Kidney epithelial cell (primary cell): ENCODE data around the gene QSOX2. TPM values are rescaled to one million over a fixed set of nuclear protein-coding genes. Genes with fewer than 3 reads are reported as not detected.

Experiments
- DNase-seq: peaks from one replicate; pipeline ENCODE4 v3.0.0-alpha.2; 2010; ENCODE audit warnings: low read depth
- H3K27me3 ChIP-seq: 2 replicates; pipeline ENCODE4 v1.6.0; 2011; ENCODE audit warnings: low read length; ENCODE audit not compliant: control insufficient read depth, insufficient read depth
- H3K36me3 ChIP-seq: 2 replicates; pipeline ENCODE4 v1.5.1; 2011; ENCODE audit warnings: low read length; ENCODE audit not compliant: control insufficient read depth, insufficient read depth
- H3K4me3 ChIP-seq: 2 replicates; pipeline ENCODE4 v1.5.1; 2011; ENCODE audit warnings: low read depth, mild to moderate bottlenecking, control low read depth, low read length
- total RNA-seq: library from RNA; depleted of rRNA; stranded (reverse); fragments of >200 nt; gene quantifications from 2 replicates; pipeline ENCODE4 v1.2.3, GENCODE V29; 2015
- TF ChIP-seq, protein P1 (sequence below): IDR thresholded peaks from 2 replicates; pipeline ENCODE4 v1.5.1; 2011; ENCODE audit warnings: mild to moderate bottlenecking, moderate library complexity, low read length, control low read depth, inconsistent platforms; ENCODE audit not compliant: insufficient read depth, poor library complexity, severe bottlenecking

Gene QSOX2
- total RNA-seq, 1 donor from 2014 or later, result 17.3 TPM

DNA sequence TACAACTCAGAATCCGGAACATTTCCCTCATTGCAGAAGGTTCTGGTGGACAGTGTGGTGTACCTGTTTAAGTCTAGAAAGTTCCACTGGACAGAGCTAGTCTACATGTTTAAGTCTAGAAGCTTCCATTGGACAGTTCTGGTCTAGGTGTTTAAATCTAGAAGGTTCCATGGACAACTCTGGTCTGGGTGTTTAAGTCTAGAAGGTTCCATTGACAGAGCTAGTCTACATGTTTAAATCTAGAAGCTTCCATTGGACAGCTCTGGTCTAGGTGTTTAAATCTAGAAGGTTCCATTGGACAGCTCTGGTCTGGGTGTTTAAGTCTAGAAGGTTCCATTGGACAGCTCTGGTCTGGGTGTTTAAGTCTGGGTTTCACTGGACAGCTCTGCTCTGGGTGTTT is 33.3 kb upstream of the QSOX2 start:
- peaks cover 41% of the 10 kb centered on the region for H3K27me3 ChIP-seq
- H3K4me3 ChIP-seq, result no peak overlapping the region
- H3K36me3 ChIP-seq, result no peaks in the 10 kb centered on the region
- TF ChIP-seq, protein P1, sequence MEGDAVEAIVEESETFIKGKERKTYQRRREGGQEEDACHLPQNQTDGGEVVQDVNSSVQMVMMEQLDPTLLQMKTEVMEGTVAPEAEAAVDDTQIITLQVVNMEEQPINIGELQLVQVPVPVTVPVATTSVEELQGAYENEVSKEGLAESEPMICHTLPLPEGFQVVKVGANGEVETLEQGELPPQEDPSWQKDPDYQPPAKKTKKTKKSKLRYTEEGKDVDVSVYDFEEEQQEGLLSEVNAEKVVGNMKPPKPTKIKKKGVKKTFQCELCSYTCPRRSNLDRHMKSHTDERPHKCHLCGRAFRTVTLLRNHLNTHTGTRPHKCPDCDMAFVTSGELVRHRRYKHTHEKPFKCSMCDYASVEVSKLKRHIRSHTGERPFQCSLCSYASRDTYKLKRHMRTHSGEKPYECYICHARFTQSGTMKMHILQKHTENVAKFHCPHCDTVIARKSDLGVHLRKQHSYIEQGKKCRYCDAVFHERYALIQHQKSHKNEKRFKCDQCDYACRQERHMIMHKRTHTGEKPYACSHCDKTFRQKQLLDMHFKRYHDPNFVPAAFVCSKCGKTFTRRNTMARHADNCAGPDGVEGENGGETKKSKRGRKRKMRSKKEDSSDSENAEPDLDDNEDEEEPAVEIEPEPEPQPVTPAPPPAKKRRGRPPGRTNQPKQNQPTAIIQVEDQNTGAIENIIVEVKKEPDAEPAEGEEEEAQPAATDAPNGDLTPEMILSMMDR, result no peak
- DNase-seq, result no peak

DNA sequence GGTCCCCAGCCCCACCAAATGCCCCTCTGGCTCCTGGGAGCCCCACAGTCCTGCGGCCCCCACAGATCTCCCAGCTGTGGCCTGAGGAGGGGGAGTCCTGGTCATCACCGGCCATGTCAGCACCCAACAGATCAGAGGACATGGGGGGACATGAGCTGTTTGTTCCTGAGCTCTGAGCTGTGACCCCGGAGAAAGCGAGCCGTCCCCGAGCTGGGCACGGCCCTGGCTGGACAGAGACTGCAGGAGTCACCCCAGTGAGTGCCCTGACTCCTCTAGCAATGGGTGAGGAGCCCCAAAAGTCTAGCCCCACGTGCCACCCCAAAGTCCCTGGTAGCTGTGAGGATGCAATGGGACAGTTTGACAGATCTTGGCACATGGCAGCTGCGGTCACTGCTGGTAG is 32.6 kb upstream of the QSOX2 start:
- no peak overlapping the region for H3K4me3 ChIP-seq
- H3K27me3 ChIP-seq, result peaks cover 43% of the 10 kb centered on the region
- H3K36me3 ChIP-seq, result no peaks in the 10 kb centered on the region
- TF ChIP-seq, protein P1, result no peak
- DNase-seq, result no peak

DNA sequence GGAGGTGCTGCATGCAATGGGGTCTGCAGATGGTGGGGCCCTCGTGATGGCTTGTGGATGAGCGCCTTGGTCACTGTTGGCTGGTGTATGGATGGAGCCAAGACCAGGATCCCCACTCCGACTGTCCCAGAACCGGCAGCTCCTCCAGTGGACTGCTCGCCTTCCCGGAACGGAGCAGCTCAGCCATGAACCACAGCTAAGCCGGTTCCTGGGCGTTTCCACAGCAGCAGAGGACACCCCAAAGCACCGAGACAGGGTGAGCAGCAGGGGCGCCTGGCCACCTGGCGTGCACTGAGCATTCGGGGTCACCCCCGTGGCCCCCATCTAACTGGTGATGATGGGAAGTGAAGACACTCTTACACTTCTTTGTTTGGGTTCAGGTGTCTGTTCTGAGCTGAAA is 32.1 kb upstream of the QSOX2 start:
- TF ChIP-seq, protein P1, result no peak
- Histone ChIP-seq H3K4me3 (no peak overlapping the region), H3K27me3 (peaks cover 45% of the 10 kb centered on the region), H3K36me3 (no peaks in the 10 kb centered on the region)
- no peak for DNase-seq

DNA sequence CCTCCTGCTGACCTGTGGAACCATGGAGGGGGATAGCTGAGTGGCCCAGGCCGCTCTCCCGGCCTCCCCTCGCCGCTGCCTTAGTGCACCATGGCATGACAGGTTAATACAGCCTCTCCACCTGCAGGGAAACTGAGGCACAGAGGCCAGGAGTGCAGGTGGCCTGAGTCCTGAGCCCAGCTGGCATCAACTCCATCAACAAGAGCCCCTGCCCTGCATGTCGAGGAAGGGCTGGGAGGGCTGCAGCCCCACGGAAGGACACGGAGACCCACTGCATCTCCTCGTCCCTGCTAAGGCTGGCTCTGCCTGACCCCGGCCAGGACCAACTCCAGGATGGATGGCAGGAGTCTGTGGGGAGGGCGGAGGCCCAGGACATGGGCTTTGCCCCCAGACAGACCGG is 31.1 kb upstream of the QSOX2 start:
- no peak for DNase-seq
- TF ChIP-seq, protein P1, result no peak
- H3K27me3 ChIP-seq, result peaks cover 42% of the 10 kb centered on the region

DNA sequence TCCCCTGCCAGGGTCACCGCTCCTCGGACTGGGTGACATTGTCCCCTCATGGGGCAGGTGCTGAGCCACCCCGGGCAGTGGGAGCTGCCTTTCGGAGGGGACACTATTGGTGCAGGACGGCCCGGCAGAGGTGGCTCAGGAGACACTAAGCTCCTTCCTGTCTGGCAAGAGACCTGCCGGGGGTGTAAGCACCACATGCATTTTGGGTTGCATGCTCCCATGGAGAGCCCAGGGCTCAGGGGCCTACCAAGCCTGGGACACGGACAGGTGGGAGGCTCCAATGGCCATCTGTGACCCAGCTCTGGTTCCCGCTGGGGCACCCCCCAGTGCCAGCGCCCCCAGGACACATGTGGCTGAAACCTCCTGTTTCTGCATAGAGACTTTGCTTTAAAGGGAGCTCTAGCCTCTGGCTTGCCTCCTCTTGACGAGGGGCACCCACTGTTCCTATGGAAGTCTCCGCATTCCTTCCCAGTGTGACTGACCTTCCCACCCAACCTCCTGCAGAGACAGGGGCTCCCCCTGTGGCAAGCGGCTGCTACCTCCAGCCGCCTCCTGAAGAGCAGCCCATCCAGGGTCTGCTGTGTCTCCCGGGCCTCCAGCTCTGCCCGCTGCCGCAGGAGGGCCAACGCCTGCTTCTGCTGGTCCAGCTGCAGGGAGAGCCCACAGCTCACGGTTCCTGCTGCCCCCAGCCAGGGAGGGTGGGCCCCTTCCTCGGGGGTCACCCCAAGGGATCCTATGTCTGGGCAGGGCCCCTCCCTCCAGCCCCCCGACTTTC is 30.2 kb upstream of the QSOX2 start:
- peaks cover 42% of the 10 kb centered on the region for H3K27me3 ChIP-seq
- DNase-seq, result no peak

More for the DNA sequence above, 31.1 kb upstream of the QSOX2 start:
- Histone ChIP-seq H3K4me3 (no peak overlapping the region), H3K36me3 (no peaks in the 10 kb centered on the region)

More for the DNA sequence above, 30.2 kb upstream of the QSOX2 start:
- TF ChIP-seq, protein P1, result no peak
- Histone ChIP-seq H3K36me3 (no peaks in the 10 kb centered on the region), H3K4me3 (no peak overlapping the region)
